GM23338 (cell line): ENCODE results near the gene MMRN2.

Source experiments
- CREB1 ChIP-seq: fragments of 250-450 bp; sonication (Bioruptor Pico); IDR thresholded peaks from 2 replicates; pipeline ENCODE4 v1.5.0; 2020; ENCODE audit warnings: low read depth, mild to moderate bottlenecking, moderate library complexity
- CTCF ChIP-seq, 2 experiments: fragments of 200-600 bp in 1 of 2; sonication (generic) in 1 of 2; conservative IDR thresholded peaks; 2 replicates each; pipeline versions ENCODE4 v1.5.1 to v1.6.1; 2016 to 2017; ENCODE audit warnings: antibody characterized with exemption in 2 of 2, low read depth in 2 of 2, mild to moderate bottlenecking in 2 of 2, moderate library complexity in 1 of 2
- ETS1 ChIP-seq: IDR thresholded peaks from 2 replicates; pipeline ENCODE4 v1.6.1; 2016; ENCODE audit warnings: antibody characterized with exemption
- EZH2 ChIP-seq: fragments of 200-600 bp; sonication (generic); IDR thresholded peaks from one replicate; pipeline ENCODE4 v1.8.0; 2017; ENCODE audit warnings: antibody characterized with exemption, mild to moderate bottlenecking, low read depth; ENCODE audit not compliant: unreplicated experiment
- EZH2phosphoT487 ChIP-seq: fragments of 200-600 bp; sonication (generic); IDR thresholded peaks from one replicate; pipeline ENCODE4 v1.8.1; 2018; ENCODE audit warnings: antibody characterized with exemption; ENCODE audit not compliant: unreplicated experiment
- JUNB ChIP-seq: IDR thresholded peaks from one replicate; pipeline ENCODE4 v1.6.1; 2016; ENCODE audit warnings: antibody characterized with exemption; ENCODE audit not compliant: unreplicated experiment
- POLR2AphosphoS5 ChIP-seq: IDR thresholded peaks from 2 replicates; pipeline ENCODE4 v1.6.1; 2016; ENCODE audit warnings: antibody characterized with exemption, low read depth
- REST ChIP-seq: IDR thresholded peaks from one replicate; pipeline ENCODE4 v1.6.1; 2018; ENCODE audit warnings: antibody characterized with exemption; ENCODE audit not compliant: unreplicated experiment
- STAT1 ChIP-seq: IDR thresholded peaks from one replicate; pipeline ENCODE4 v1.6.1; 2016; ENCODE audit warnings: antibody characterized with exemption; ENCODE audit not compliant: unreplicated experiment
- ZNF114 ChIP-seq: fragments of 250-450 bp; sonication (Bioruptor Pico); IDR thresholded peaks from 2 replicates; pipeline ENCODE4 v1.5.0; 2020; ENCODE audit warnings: mild to moderate bottlenecking, moderate library complexity
- ZNF331 ChIP-seq: fragments of 250-450 bp; sonication (Bioruptor Pico); IDR thresholded peaks from 2 replicates; pipeline ENCODE4 v1.5.0; 2020; ENCODE audit warnings: low read depth, mild to moderate bottlenecking, moderate library complexity

GRCh38 chr10:86960863-86961434 is 3.5 kb upstream of the MMRN2 start:
- TF ChIP-seq EZH2phosphoT487, result no peak
- no peak for TF ChIP-seq CTCF (conservative IDR thresholded peaks at IDR 0.05; ENCODE audit: low read depth in 2 of 2)
- no peak for TF ChIP-seq POLR2AphosphoS5
- no peak for TF ChIP-seq STAT1
- no peak for TF ChIP-seq EZH2
- no peak for TF ChIP-seq REST
- TF ChIP-seq CREB1, result no peak
- TF ChIP-seq ETS1, result no peak
- no peak for TF ChIP-seq JUNB
- TF ChIP-seq ZNF331 (CRISPR knock-in tag), result no peak
- TF ChIP-seq ZNF114 (CRISPR knock-in tag), result no peak
